ENCODE measurements around the gene SLC6A1. TPM values are rescaled to one million over a fixed set of nuclear protein-coding genes. Genes with fewer than 3 reads are reported as not detected.

Gene SLC6A1
- polyA plus RNA-seq, 2 of the 4 experiments (the other 2 are of a cell fraction) = not detected

DNA sequence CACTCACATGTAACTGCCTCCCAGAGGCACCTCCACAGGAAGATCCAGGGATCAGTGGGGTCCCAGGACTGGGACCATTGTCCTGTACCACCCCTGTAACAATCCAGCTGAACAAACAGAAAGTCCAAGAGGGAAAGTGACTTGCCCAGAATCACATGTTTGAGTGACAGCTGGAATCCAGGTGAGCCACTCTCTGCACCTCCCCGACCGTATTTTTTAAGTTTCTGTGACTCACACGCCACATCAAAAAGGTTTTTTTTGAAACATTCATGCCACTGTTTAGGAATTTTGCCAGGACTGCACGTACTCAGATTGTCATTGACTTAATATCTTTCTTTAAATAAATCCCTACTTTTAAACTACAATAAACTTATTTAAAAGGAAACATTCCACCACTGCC is 9.8 kb upstream of the SLC6A1 start:
- ATAC-seq = no peak
- H3K4me3 ChIP-seq = no peak overlapping the region
- H3K27ac ChIP-seq = no peak overlapping the region
- WGBS (ENCODE audit: missing lambda C conversion rate) = 8% methylated on average over 4 of the region's 4 CpGs
- TF ChIP-seq ESRRA (IDR thresholded peaks at IDR 0.05; ENCODE audit: borderline replicate concordance, low read length) (no peak), PHF8 (IDR thresholded peaks at IDR 0.05; ENCODE audit: borderline replicate concordance, low read depth) (no peak), MYC (IDR thresholded peaks at IDR 0.05; ENCODE audit: borderline replicate concordance, low read length) (no peak), TFCP2L1 (CRISPR knock-in tag; IDR thresholded peaks at IDR 0.05) (no peak), CBX8 (IDR thresholded peaks at IDR 0.05) (no peak), KDM5A (IDR thresholded peaks at IDR 0.05) (no peak), RARB (CRISPR knock-in tag; IDR thresholded peaks at IDR 0.05) (no peak), TP53 (CRISPR knock-in tag; IDR thresholded peaks at IDR 0.05) (no peak), GATA3 (IDR thresholded peaks at IDR 0.05; ENCODE audit: borderline replicate concordance) (no peak), RCOR1 (IDR thresholded peaks at IDR 0.05; ENCODE audit: low read depth, low read length) (no peak), EP300 (IDR thresholded peaks at IDR 0.05) (no peak), BHLHE40 (IDR thresholded peaks at IDR 0.05; ENCODE audit: low read depth, low read length) (no peak), RNF2 (IDR thresholded peaks at IDR 0.05; ENCODE audit: borderline replicate concordance, low read depth) (no peak), CHD4 (IDR thresholded peaks at IDR 0.05; ENCODE audit: borderline replicate concordance) (no peak), RAD21 (conservative IDR thresholded peaks at IDR 0.05 in 1 of 2, IDR thresholded peaks at IDR 0.05 in 1 of 2) (no peak)
- TF ChIP-seq, protein P1, sequence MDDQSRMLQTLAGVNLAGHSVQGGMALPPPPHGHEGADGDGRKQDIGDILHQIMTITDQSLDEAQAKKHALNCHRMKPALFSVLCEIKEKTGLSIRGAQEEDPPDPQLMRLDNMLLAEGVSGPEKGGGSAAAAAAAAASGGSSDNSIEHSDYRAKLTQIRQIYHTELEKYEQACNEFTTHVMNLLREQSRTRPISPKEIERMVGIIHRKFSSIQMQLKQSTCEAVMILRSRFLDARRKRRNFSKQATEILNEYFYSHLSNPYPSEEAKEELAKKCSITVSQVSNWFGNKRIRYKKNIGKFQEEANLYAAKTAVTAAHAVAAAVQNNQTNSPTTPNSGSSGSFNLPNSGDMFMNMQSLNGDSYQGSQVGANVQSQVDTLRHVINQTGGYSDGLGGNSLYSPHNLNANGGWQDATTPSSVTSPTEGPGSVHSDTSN (IDR thresholded peaks at IDR 0.05) = no peak
- TF ChIP-seq, protein P2, sequence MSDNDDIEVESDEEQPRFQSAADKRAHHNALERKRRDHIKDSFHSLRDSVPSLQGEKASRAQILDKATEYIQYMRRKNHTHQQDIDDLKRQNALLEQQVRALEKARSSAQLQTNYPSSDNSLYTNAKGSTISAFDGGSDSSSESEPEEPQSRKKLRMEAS (IDR thresholded peaks at IDR 0.05) = no peak
- TF ChIP-seq, protein P3, sequence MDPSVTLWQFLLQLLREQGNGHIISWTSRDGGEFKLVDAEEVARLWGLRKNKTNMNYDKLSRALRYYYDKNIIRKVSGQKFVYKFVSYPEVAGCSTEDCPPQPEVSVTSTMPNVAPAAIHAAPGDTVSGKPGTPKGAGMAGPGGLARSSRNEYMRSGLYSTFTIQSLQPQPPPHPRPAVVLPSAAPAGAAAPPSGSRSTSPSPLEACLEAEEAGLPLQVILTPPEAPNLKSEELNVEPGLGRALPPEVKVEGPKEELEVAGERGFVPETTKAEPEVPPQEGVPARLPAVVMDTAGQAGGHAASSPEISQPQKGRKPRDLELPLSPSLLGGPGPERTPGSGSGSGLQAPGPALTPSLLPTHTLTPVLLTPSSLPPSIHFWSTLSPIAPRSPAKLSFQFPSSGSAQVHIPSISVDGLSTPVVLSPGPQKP (IDR thresholded peaks at IDR 0.05; ENCODE audit: low read depth, low read length) = no peak
- TF ChIP-seq, protein P4, sequence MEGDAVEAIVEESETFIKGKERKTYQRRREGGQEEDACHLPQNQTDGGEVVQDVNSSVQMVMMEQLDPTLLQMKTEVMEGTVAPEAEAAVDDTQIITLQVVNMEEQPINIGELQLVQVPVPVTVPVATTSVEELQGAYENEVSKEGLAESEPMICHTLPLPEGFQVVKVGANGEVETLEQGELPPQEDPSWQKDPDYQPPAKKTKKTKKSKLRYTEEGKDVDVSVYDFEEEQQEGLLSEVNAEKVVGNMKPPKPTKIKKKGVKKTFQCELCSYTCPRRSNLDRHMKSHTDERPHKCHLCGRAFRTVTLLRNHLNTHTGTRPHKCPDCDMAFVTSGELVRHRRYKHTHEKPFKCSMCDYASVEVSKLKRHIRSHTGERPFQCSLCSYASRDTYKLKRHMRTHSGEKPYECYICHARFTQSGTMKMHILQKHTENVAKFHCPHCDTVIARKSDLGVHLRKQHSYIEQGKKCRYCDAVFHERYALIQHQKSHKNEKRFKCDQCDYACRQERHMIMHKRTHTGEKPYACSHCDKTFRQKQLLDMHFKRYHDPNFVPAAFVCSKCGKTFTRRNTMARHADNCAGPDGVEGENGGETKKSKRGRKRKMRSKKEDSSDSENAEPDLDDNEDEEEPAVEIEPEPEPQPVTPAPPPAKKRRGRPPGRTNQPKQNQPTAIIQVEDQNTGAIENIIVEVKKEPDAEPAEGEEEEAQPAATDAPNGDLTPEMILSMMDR (IDR thresholded peaks at IDR 0.05) = no peak
- ChIA-PET CTCF (interaction anchor here (0.7 to 9.0 kb wide), 29 partner anchors 9 to 348 kb away, joined by 3 to 72 read pairs (median 4); partner anchors contain the start of gene SLC6A1), POLR2A (no interaction called here)
- peaks cover 4% of the 10 kb centered on the region; the same call in 2 of the 3 replicates for H3K4me1 ChIP-seq
- peak overlapping the region; percentile 57 for H3K4me2 ChIP-seq
- FAIRE-seq = no peak
- peaks cover 4% of the 10 kb centered on the region; the same call in 1 of the 3 replicates for H3K9me3 ChIP-seq
- DNase-seq (ENCODE audit: low read depth in 1 of 2, low spot score in 1 of 2) = no peak

DNA sequence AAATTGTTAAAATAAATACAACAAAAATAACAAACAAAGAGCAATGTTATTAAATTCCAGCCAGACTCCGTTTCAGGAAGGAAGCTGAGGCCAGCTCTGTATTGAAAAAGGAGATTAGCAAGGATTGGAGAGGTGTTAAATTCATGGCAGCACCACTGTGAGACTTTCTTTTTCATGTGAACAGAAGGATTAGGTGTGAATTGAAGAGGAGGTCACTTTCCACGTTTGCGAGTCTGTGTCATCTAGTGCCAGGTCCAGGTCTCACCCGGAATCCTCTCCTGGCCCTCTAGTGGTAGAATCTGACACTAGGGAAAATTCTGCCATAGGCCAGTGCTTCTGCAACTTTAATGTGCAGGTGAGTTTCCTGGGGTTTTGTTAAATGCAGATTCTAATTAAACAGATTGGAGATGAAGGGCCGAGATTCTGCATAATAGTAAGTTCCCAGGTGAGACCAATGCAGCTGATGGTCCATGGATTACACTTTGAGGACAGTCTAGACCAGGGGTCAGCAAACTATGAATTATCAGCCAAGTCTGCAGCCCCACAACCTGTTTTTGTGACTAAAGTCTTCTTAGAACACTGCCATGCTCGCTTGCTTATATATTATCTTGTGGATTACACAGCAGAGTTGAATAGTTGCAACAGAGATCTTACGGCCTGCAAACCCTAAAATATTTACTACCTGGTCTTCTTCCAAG is 9.2 kb upstream of the SLC6A1 start:
- FAIRE-seq (no peak), DNase-seq (ENCODE audit: low read depth in 1 of 2, low spot score in 1 of 2) (peak; percentile 37 to 87), ATAC-seq (peak; percentile 83 to 94)
- Histone ChIP-seq H3K9me3 (peaks cover 4% of the 10 kb centered on the region; the same call in 1 of the 3 replicates), H3K4me2 (peak overlapping the region; percentile 57), H3K4me1 (peaks cover 4% of the 10 kb centered on the region; the same call in 2 of the 3 replicates), H3K4me3 (no peak overlapping the region), H3K27ac (no peak overlapping the region)
- WGBS (ENCODE audit: missing lambda C conversion rate) = 14% methylated on average over 7 of the region's 7 CpGs
- POLR2A ChIA-PET = no interaction called here
- CTCF ChIA-PET = interaction anchor here (0.7 to 9.0 kb wide), 30 partner anchors 9 to 348 kb away, joined by 3 to 72 read pairs (median 4); partner anchors contain the start of gene SLC6A1
- TF ChIP-seq CBX2 (IDR thresholded peaks at IDR 0.05; ENCODE audit: borderline replicate concordance, low read depth) (no peak), RARB (CRISPR knock-in tag; IDR thresholded peaks at IDR 0.05) (no peak), RAD21 (conservative IDR thresholded peaks at IDR 0.05 in 1 of 2, IDR thresholded peaks at IDR 0.05 in 1 of 2) (peak; percentile 35 to 50; a peak in 4 of 5 replicates), SMC3 (IDR thresholded peaks at IDR 0.05) (peak; percentile 45), NFE2L2 (conservative IDR thresholded peaks at IDR 0.05; ENCODE audit: low read length) (no peak)
- TF ChIP-seq, protein P3 (IDR thresholded peaks at IDR 0.05; ENCODE audit: low read depth, low read length) = no peak
- TF ChIP-seq, protein P2 (IDR thresholded peaks at IDR 0.05) = no peak
- TF ChIP-seq, protein P4 (IDR thresholded peaks at IDR 0.05) = peak; percentile 74
- TF ChIP-seq, protein P1 (IDR thresholded peaks at IDR 0.05) = no peak

Measured in A549 (cell line).